Activated CD4-positive, alpha-beta T cell treated with anti-CD3 and anti-CD28 coated beads, Interleukin-2, amount 50 U/mL, for 24 hours (primary cell): ENCODE measurements around the gene MACROD2.

Experiments used
- DNase-seq, 2 donors: peaks; one replicate each; pipeline ENCODE4 v3.0.0-alpha.2; 2020; ENCODE audit warnings: low read depth in 1 of 2, low spot score in 1 of 2

Gene MACROD2

GRCh38 chr20:15235471-15236198, 1240.3 kb downstream of the MACROD2 start:
- DNase-seq = no peak

- DNase-seq = no peak
Measured at GRCh38 chr20:15236812-15237211, 1241.5 kb downstream of the MACROD2 start.

- DNase-seq = no peak
Measured at GRCh38 chr20:15239542-15240206, 1244.4 kb downstream of the MACROD2 start.

- DNase-seq = no peak
Measured at GRCh38 chr20:15240801-15241200, 1245.5 kb downstream of the MACROD2 start.

GRCh38 chr20:15241681-15242080, 1246.4 kb downstream of the MACROD2 start:
- no peak for DNase-seq

- no peak for DNase-seq
Measured at GRCh38 chr20:15242773-15243172, 1247.5 kb downstream of the MACROD2 start.

GRCh38 chr20:15245896-15246295, 1250.6 kb downstream of the MACROD2 start:
- no peak for DNase-seq

- DNase-seq = no peak
Measured at GRCh38 chr20:15248618-15249395, 1253.5 kb downstream of the MACROD2 start.

GRCh38 chr20:15251171-15251570, 1255.9 kb downstream of the MACROD2 start:
- DNase-seq = no peak

GRCh38 chr20:15252304-15252703, 1257.0 kb downstream of the MACROD2 start:
- no peak for DNase-seq

GRCh38 chr20:15253431-15253830, 1258.1 kb downstream of the MACROD2 start:
- no peak for DNase-seq

- no peak for DNase-seq
Measured at GRCh38 chr20:15256676-15257568, 1261.6 kb downstream of the MACROD2 start.

GRCh38 chr20:15257569-15257870, 1262.2 kb downstream of the MACROD2 start:
- DNase-seq = no peak

- no peak for DNase-seq
Measured at GRCh38 chr20:15265581-15266309, 1270.4 kb downstream of the MACROD2 start.

GRCh38 chr20:15267935-15268334, 1272.6 kb downstream of the MACROD2 start:
- DNase-seq = no peak

- no peak for DNase-seq
Measured at GRCh38 chr20:15278041-15278440, 1282.7 kb downstream of the MACROD2 start.

- no peak for DNase-seq
Measured at GRCh38 chr20:15287329-15287728, 1292.0 kb downstream of the MACROD2 start.

- no peak for DNase-seq
Measured at GRCh38 chr20:15288106-15288505, 1292.8 kb downstream of the MACROD2 start.

GRCh38 chr20:15289337-15289736, 1294.0 kb downstream of the MACROD2 start:
- no peak for DNase-seq

- no peak for DNase-seq
Measured at GRCh38 chr20:15292405-15292804, 1297.1 kb downstream of the MACROD2 start.
